H1 (cell line): ENCODE measurements around the gene NDUFS3. TPM values are rescaled to one million over a fixed set of nuclear protein-coding genes. Genes with fewer than 3 reads are reported as not detected.

Source experiments
- CTCF ChIA-PET: fragments of 300-600 bp; sonication (Branson Sonifier 250); formaldehyde crosslinking; loops from one replicate; lab custom pipeline; 2021; ENCODE audit not compliant: partially characterized antibody; lab: Charles Lee
- POLR2A ChIA-PET: fragments of 300-600 bp; sonication (Branson Sonifier 250); formaldehyde crosslinking; loops from one replicate; lab custom pipeline; 2021; ENCODE audit warnings: inconsistent platforms; ENCODE audit not compliant: partially characterized antibody; lab: Charles Lee
- DNase-seq, 2 experiments: peaks; one replicate each; pipeline versions ENCODE4 v3.0.0 to v3.0.0-alpha.2; 2010 to 2022; ENCODE audit warnings: low spot score in 2 of 2, low read depth in 1 of 2, mixed read lengths in 1 of 2
- FAIRE-seq: peaks from 2 replicates; lab custom pipeline; 2011; peaks lifted over from hg19 to GRCh38; lab: Jason Lieb, UNC
- H2AFZ ChIP-seq: 2 replicates; pipeline ENCODE4 v1.8.1; 2012; ENCODE audit warnings: low read length, inconsistent platforms
- H2AK5ac ChIP-seq: 2 replicates; pipeline ENCODE4 v1.6.1; 2013; ENCODE audit warnings: low read depth, low read length
- H2BK120ac ChIP-seq: replicated peaks from 2 replicates; pipeline ENCODE3; 2013; ENCODE audit warnings: low read depth, low read length, inconsistent platforms
- H2BK12ac ChIP-seq: 2 replicates; pipeline ENCODE4 v1.6.1; 2013; ENCODE audit warnings: low read depth, low read length
- H2BK15ac ChIP-seq: 2 replicates; pipeline ENCODE4 v1.6.1; 2013; ENCODE audit warnings: low read length
- H2BK20ac ChIP-seq: 2 replicates; pipeline ENCODE4 v1.6.1; 2013; ENCODE audit warnings: low read length
- H2BK5ac ChIP-seq: 2 replicates; pipeline ENCODE4 v1.6.1; 2013; ENCODE audit warnings: low read depth, low read length
- H3K14ac ChIP-seq: 2 replicates; pipeline ENCODE4 v1.6.1; 2013; ENCODE audit warnings: inconsistent platforms; ENCODE audit not compliant: insufficient read length
- H3K18ac ChIP-seq: 2 replicates; pipeline ENCODE4 v1.6.1; 2013; ENCODE audit warnings: low read length; ENCODE audit errors: extremely low read depth
- H3K23ac ChIP-seq: 2 replicates; pipeline ENCODE4 v1.6.1; 2013; ENCODE audit warnings: inconsistent platforms; ENCODE audit not compliant: insufficient read length
- H3K23me2 ChIP-seq: 2 replicates; pipeline ENCODE4 v1.6.1; 2013; ENCODE audit warnings: low read depth, low read length
- H3K27ac ChIP-seq: 2 replicates; pipeline ENCODE4 v1.6.1; 2011; ENCODE audit warnings: low read depth, low read length, inconsistent platforms
- H3K27me3 ChIP-seq, 4 experiments: replicated peaks in 1 of 4; 1 replicate in 1 of 4; 2 replicates in 3 of 4; pipeline versions ENCODE4 v1.6.1 to v1.8.1; 2011 to 2013; ENCODE audit warnings: low read length in 3 of 4, mild to moderate bottlenecking in 3 of 4, inconsistent platforms in 2 of 4, mixed read lengths in 2 of 4, moderate library complexity in 1 of 4; ENCODE audit not compliant: control insufficient read depth in 3 of 4, insufficient read depth in 3 of 4; ENCODE audit errors: extremely low read depth in 1 of 4
- H3K36me3 ChIP-seq, 4 experiments: 2 replicates each; pipeline versions ENCODE4 v1.6.1 to v1.8.1; 2011 to 2013; ENCODE audit warnings: mild to moderate bottlenecking in 4 of 4, low read length in 3 of 4, moderate library complexity in 2 of 4, control low read depth in 1 of 4, inconsistent platforms in 1 of 4; ENCODE audit not compliant: insufficient read depth in 4 of 4, control insufficient read depth in 2 of 4
- H3K4ac ChIP-seq: replicated peaks from 2 replicates; pipeline ENCODE3; 2013; ENCODE audit warnings: low read length, low read depth, mixed read lengths, inconsistent platforms; ENCODE audit not compliant: insufficient read length
- H3K4me1 ChIP-seq, 4 experiments: replicated peaks in 1 of 4; 1 replicate in 1 of 4; 2 replicates in 3 of 4; pipeline versions ENCODE4 v1.6.1 to v1.8.1; 2011 to 2013; ENCODE audit warnings: low read length in 3 of 4, inconsistent platforms in 2 of 4, mixed read lengths in 1 of 4; ENCODE audit not compliant: insufficient read depth in 4 of 4, control insufficient read depth in 3 of 4
- H3K4me2 ChIP-seq, 2 experiments: 2 replicates each; pipeline versions ENCODE4 v1.6.1 to v1.8.1; 2011 to 2013; ENCODE audit warnings: low read depth in 2 of 2, low read length in 2 of 2, control low read depth in 1 of 2, inconsistent platforms in 1 of 2, mild to moderate bottlenecking in 1 of 2; ENCODE audit not compliant: insufficient read depth in 1 of 2
- H3K4me3 ChIP-seq, 4 experiments: fragments of 200-600, 300-600 bp in 1 of 4; sonication (generic), shearing (Covaris generic), sonication (Bioruptor Twin) in 1 of 4; 2 replicates each; pipeline versions ENCODE4 v1.5.1 to v1.8.1; 2011 to 2016; ENCODE audit warnings: low read length in 4 of 4, low read depth in 3 of 4, control low read depth in 2 of 4, inconsistent platforms in 2 of 4, mild to moderate bottlenecking in 2 of 4, mixed read lengths in 1 of 4, moderate library complexity in 1 of 4; ENCODE audit not compliant: insufficient read depth in 2 of 4; ENCODE audit errors: extremely low read depth in 1 of 4
- H3K56ac ChIP-seq: replicated peaks from 2 replicates; pipeline ENCODE3; 2013; ENCODE audit warnings: low read depth, mild to moderate bottlenecking, mixed read lengths, low read length, inconsistent platforms; ENCODE audit not compliant: insufficient read length
- H3K79me1 ChIP-seq: 2 replicates; pipeline ENCODE4 v1.6.1; 2013; ENCODE audit warnings: low read depth, low read length, control low read depth
- H3K79me2 ChIP-seq, 2 experiments: 2 replicates each; pipeline versions ENCODE4 v1.6.1 to v1.8.1; 2012 to 2013; ENCODE audit warnings: low read length in 2 of 2, mild to moderate bottlenecking in 2 of 2, inconsistent platforms in 1 of 2; ENCODE audit not compliant: insufficient read depth in 2 of 2, control insufficient read depth in 1 of 2
- H3K9ac ChIP-seq, 4 experiments: replicated peaks in 1 of 4; 1 replicate in 1 of 4; 2 replicates in 3 of 4; pipeline versions ENCODE4 v1.6.1 to v1.8.1; 2011 to 2013; ENCODE audit warnings: low read depth in 3 of 4, low read length in 3 of 4, control low read depth in 2 of 4, mild to moderate bottlenecking in 2 of 4, moderate library complexity in 2 of 4, inconsistent platforms in 1 of 4; ENCODE audit errors: extremely low read depth in 1 of 4
- H3K9me3 ChIP-seq, 2 experiments: 2 replicates each; pipeline versions ENCODE4 v1.6.1 to v1.8.1; 2012 to 2013; ENCODE audit warnings: mild to moderate bottlenecking in 2 of 2, moderate library complexity in 2 of 2, control low read depth in 1 of 2, inconsistent platforms in 1 of 2, low read depth in 1 of 2, low read length in 1 of 2, mixed read lengths in 1 of 2; ENCODE audit not compliant: insufficient read depth in 2 of 2
- H4K20me1 ChIP-seq, 2 experiments: replicated peaks in 1 of 2; 2 replicates each; pipeline versions ENCODE3 to v1.8.1; 2011 to 2013; ENCODE audit warnings: inconsistent platforms in 2 of 2, low read length in 2 of 2, mild to moderate bottlenecking in 1 of 2; ENCODE audit not compliant: insufficient read depth in 2 of 2, control insufficient read depth in 1 of 2
- H4K5ac ChIP-seq: 2 replicates; pipeline ENCODE4 v1.6.1; 2013; ENCODE audit warnings: low read length, low read depth, mixed read lengths, inconsistent platforms; ENCODE audit not compliant: insufficient read length
- H4K8ac ChIP-seq: 2 replicates; pipeline ENCODE4 v1.8.0; 2013; ENCODE audit warnings: mild to moderate bottlenecking, moderate library complexity, low read length, inconsistent platforms; ENCODE audit not compliant: insufficient read depth; ENCODE audit errors: extremely low read depth
- H4K91ac ChIP-seq: replicated peaks from 2 replicates; pipeline ENCODE3; 2013; ENCODE audit warnings: low read length, mixed read lengths, inconsistent platforms; ENCODE audit not compliant: insufficient read length
- JUND ChIP-seq: IDR thresholded peaks from 2 replicates; pipeline ENCODE4 v1.6.1; 2011; ENCODE audit warnings: mild to moderate bottlenecking, improper control_type of control experiment, low read length
- NANOG ChIP-seq: IDR thresholded peaks from 2 replicates; pipeline ENCODE4 v1.6.1; 2011; ENCODE audit warnings: low read length, low read depth, mild to moderate bottlenecking, inconsistent platforms; ENCODE audit not compliant: insufficient read depth, poor library complexity, severe bottlenecking
- SAP30 ChIP-seq: fragments of 300-600 bp; sonication (generic); IDR thresholded peaks from 2 replicates; pipeline ENCODE4 v1.7.1; 2012; ENCODE audit warnings: low read length, moderate library complexity, mild to moderate bottlenecking, inconsistent platforms; ENCODE audit not compliant: insufficient read depth, insufficient replicate concordance
- WGBS, 2 experiments: shearing (Covaris generic) in 1 of 2; methylation state at CpG; one replicate each; pipeline versions ENCODE4 v1.1.6 to v1.1.7; 2013 to 2015; ENCODE audit warnings: low lambda C conversion rate in 2 of 2, mixed read lengths in 2 of 2, inconsistent platforms in 1 of 2, low coverage in 1 of 2, missing lambda C conversion rate in 1 of 2; ENCODE audit not compliant: insufficient replicate concordance in 2 of 2, insufficient coverage in 1 of 2, insufficient read length in 1 of 2; ENCODE audit errors: extremely low coverage in 1 of 2, missing lambda C conversion rate in 1 of 2; 5-methylcytosine and 5-hydroxymethylcytosine counted together
- long read RNA-seq, 2 experiments: library from RNA in 1 of 2; library from capped mRNA in 1 of 2; stranded (forward); transcript quantifications; one replicate each; pipeline ENCODE4 v2.0.0, GENCODE V29; 2021; ENCODE audit warnings: inconsistent platforms in 1 of 2
- polyA minus RNA-seq, 3 experiments: library from RNA; depleted of rRNA, polyadenylated mRNA; stranded (reverse); fragments of >200 nt; gene quantifications; 1 replicate in 2 of 3; 2 replicates in 1 of 3; pipeline ENCODE4 v1.2.3, GENCODE V29; 2011
- polyA plus RNA-seq, 7 experiments: library from polyadenylated mRNA; depleted of rRNA in 3 of 7; stranded (reverse) in 5 of 7; unstranded in 2 of 7; fragments of >200 nt in 5 of 7; fragments of 200-250 nt in 2 of 7; gene quantifications; 1 replicate in 5 of 7; 2 replicates in 1 of 7; 4 replicates in 1 of 7; pipeline versions ENCODE4 v1.2.1 to v1.2.3, GENCODE V29; 2011 to 2013; ENCODE audit warnings: missing spikeins in 2 of 7, mixed read lengths in 2 of 7
- total RNA-seq: library from RNA; stranded (reverse); fragmentation: NEBNext Ultra II Directional; extraction: Animal tissue kit (Norgen Biotek cat#: 25700); gene quantifications from 2 replicates; pipeline ENCODE4 v1.2.1, GENCODE V29; 2021

Gene NDUFS3
- 135 and 136 TPM in 2 replicates for total RNA-seq
- polyA plus RNA-seq (2011; rRNA removed): 201 and 241 TPM in 2 replicates
- 379 TPM for polyA plus RNA-seq (2011; cell fraction: cytosol; rRNA removed)
- 109 TPM for polyA plus RNA-seq (2011; cell fraction: nucleus; rRNA removed)
- 129 to 161 TPM (median 145 TPM) in 4 replicates for polyA plus RNA-seq (2012, experiment 1 of 2)
- 125 TPM for polyA plus RNA-seq (2012, experiment 2 of 2)
- polyA plus RNA-seq (2013, experiment 1 of 2): 112 TPM
- polyA plus RNA-seq (2013, experiment 2 of 2): 113 TPM
- polyA minus RNA-seq (2011; rRNA and poly(A)+ RNA removed): 133 and 176 TPM in 2 replicates
- polyA minus RNA-seq (2011; cell fraction: cytosol; rRNA and poly(A)+ RNA removed): 34.5 TPM
- 58.6 TPM for polyA minus RNA-seq (2011; cell fraction: nucleus; rRNA and poly(A)+ RNA removed)
- long read RNA-seq, experiment 1, transcript NDUFS3-201 (7 exons, 958 nt): major isoform, 94 of 115 reads
- long read RNA-seq, experiment 1, transcript NDUFS3-205 (2 exons, 269 nt): minor isoform, 8 of 115 reads
- long read RNA-seq, experiment 1, partial matches to known transcripts: 7 of 115 reads
- long read RNA-seq, experiment 1, other reads (novel, unspliced or antisense): 5 of 115 reads
- long read RNA-seq, experiment 2, transcript NDUFS3-201 (7 exons, 958 nt): major isoform, 56 of 65 reads
- long read RNA-seq, experiment 2, partial matches to known transcripts: 2 of 65 reads
- long read RNA-seq, experiment 2, other reads (novel, unspliced or antisense): 5 of 65 reads

GRCh38 chr11:47578524-47579494, at the start of gene NDUFS3, which contains the start of gene KBTBD4:
Gene NDUFS3 (plus strand): TSS chr11:47579074. CDS start chr11:47579092, 18 bp downstream.
Gene KBTBD4 (minus strand): TSS chr11:47578970. CDS start chr11:47578951, 19 bp downstream.
- H4K5ac ChIP-seq: peak within 1 kb of the TSS; percentile 99
- no peaks in the 10 kb centered on the region for H3K9me3 ChIP-seq
- H4K20me1 ChIP-seq: peaks cover 2 to 3% of the 10 kb centered on the region in 2 experiments
- H3K36me3 ChIP-seq: peaks cover 21 to 37% (median 31%) of the 10 kb centered on the region in 4 experiments
- H2BK15ac ChIP-seq: peak within 1 kb of the TSS; percentile 97; the same call in 1 of the 2 replicates
- peak within 1 kb of the TSS; percentile 70 to 85 for H3K4me2 ChIP-seq
- no peak within 1 kb of the TSS for H2AK5ac ChIP-seq
- H2BK12ac ChIP-seq: peak within 1 kb of the TSS; percentile 99; the same call in 1 of the 2 replicates
- H3K27me3 ChIP-seq: no peaks in the 10 kb centered on the region
- peak within 1 kb of the TSS; percentile 95 to 99 (median 97) for H3K9ac ChIP-seq
- H3K4me1 ChIP-seq: peaks cover 0 to 5% (median 2%) of the 10 kb centered on the region in 4 experiments; a peak in 2 of 7 replicates
- FAIRE-seq (no peak), DNase-seq (peak; percentile 62 to 96)
- peak within 1 kb of the TSS; percentile 97 for H3K27ac ChIP-seq
- H3K14ac ChIP-seq: no peak within 1 kb of the TSS
- peak within 1 kb of the TSS; percentile 94; the same call in 1 of the 2 replicates for H2AFZ ChIP-seq
- peak within 1 kb of the TSS; percentile 99 for H2BK5ac ChIP-seq
- WGBS, 2 experiments: 3% methylated on average over 53 of the region's 72 CpGs; no CpG with 5 or more reads in 1 of the 2 experiments
- peak within 1 kb of the TSS; percentile 100; the same call in 1 of the 2 replicates for H3K18ac ChIP-seq
- no peak within 1 kb of the TSS for H3K4ac ChIP-seq
- no peaks in the 10 kb centered on the region; the same call in 1 of the 2 replicates for H3K79me1 ChIP-seq
- peak within 1 kb of the TSS; percentile 77 for H3K56ac ChIP-seq
- no peak within 1 kb of the TSS for H2BK120ac ChIP-seq
- peak within 1 kb of the TSS; percentile 99 for H4K8ac ChIP-seq
- H4K91ac ChIP-seq: peak within 1 kb of the TSS; percentile 92
- H2BK20ac ChIP-seq: no peak within 1 kb of the TSS; the same call in 1 of the 2 replicates
- H3K4me3 ChIP-seq: peak within 1 kb of the TSS; percentile 83 to 93 (median 90)
- ChIA-PET CTCF (interaction anchor here (0.6 to 2.0 kb wide), 9 partner anchors 8 to 444 kb away, joined by 3 to 7 read pairs (median 3); partner anchors contain the start of genes C1QTNF4 and FAM180B), POLR2A (interaction anchor here (0.6 to 6.2 kb wide), 17 partner anchors 9 to 1655 kb away, joined by 3 to 83 read pairs (median 4); partner anchors contain the start of genes AGBL2, C1QTNF4, CELF1 and NUP160)
- H3K23ac ChIP-seq: no peak within 1 kb of the TSS
- peaks cover 0 to 30% of the 10 kb centered on the region in 2 experiments; a peak in 3 of 4 replicates for H3K79me2 ChIP-seq
- H3K23me2 ChIP-seq: peaks cover 4% of the 10 kb centered on the region; the same call in 1 of the 2 replicates
- TF ChIP-seq SAP30 (peak; percentile 79), NANOG (no peak), JUND (no peak)
